ENCODE data around the gene ZFP30. TPM values are rescaled to one million over a fixed set of nuclear protein-coding genes. Genes with fewer than 3 reads are reported as not detected.
A peak's percentile ranks its signal among the peaks of the same experiment; 100 is the strongest.
"Not testable (repeated sequence)": the region's sequence is repeated elsewhere in the genome, so short reads cannot be mapped to it uniquely, and the experiment has no call there.

Gene ZFP30
- total RNA-seq, 4 donors from 2014 or later, result 7.9 to 15.1 (median 11.6) TPM

- Histone ChIP-seq H3K27me3 (no peaks in the 10 kb centered on the region), H3K36me3 (peaks cover 7% of the 10 kb centered on the region), H3K9me3 (no peaks in the 10 kb centered on the region), H3K4me1 (peaks cover 9% of the 10 kb centered on the region), H3K27ac (peak overlapping the region; percentile 26), H3K4me3 (peak overlapping the region; percentile 51)
- DNase-seq (ENCODE audit: low spot score in 2 of 2), result peak; percentile 83 to 88
- WGBS, result under 1% methylated on average over 41 of the region's 48 CpGs
- peak in 1 of 3 donors; percentile 56 for TF ChIP-seq POLR2AphosphoS5 (IDR thresholded peaks at IDR 0.05)
- TF ChIP-seq CTCF (IDR thresholded peaks at IDR 0.05), result no peak
Observed at GRCh38 chr19:37691881-37692504, 36.7 kb upstream of the ZFP30 start.

DNA sequence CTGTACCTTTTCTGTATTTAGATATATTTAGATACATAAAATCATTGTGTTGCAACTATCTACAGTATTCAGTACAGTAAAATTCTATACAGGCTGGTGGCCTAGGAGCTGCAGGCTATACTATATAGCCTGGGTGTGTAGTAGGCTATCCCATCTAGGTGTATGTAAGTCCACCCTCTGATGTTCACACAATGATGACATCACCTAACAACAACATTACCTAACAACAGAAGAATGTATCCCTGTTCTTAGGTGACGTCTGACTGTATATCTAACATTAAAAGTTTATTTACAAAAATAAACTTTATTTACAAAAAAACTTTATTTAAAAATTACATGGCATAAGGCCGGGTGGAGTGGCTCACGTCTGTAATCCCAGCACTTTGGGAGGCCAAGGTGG, 28.3 kb upstream of the ZFP30 start:
- Histone ChIP-seq H3K4me3 (no peak overlapping the region), H3K27me3 (no peaks in the 10 kb centered on the region), H3K27ac (no peak overlapping the region), H3K36me3 (peaks cover 2% of the 10 kb centered on the region), H3K9me3 (peaks cover 9% of the 10 kb centered on the region), H3K4me1 (no peaks in the 10 kb centered on the region)
- no peak for DNase-seq (ENCODE audit: low spot score in 2 of 2)
- WGBS, result 87% methylated on average over 3 of the region's 3 CpGs
- TF ChIP-seq EP300 (IDR thresholded peaks at IDR 0.05), result no peak
- TF ChIP-seq CTCF (IDR thresholded peaks at IDR 0.05), result no peak
- no peak for TF ChIP-seq POLR2AphosphoS5 (IDR thresholded peaks at IDR 0.05)
- TF ChIP-seq POLR2A (IDR thresholded peaks at IDR 0.05), result no peak

DNA sequence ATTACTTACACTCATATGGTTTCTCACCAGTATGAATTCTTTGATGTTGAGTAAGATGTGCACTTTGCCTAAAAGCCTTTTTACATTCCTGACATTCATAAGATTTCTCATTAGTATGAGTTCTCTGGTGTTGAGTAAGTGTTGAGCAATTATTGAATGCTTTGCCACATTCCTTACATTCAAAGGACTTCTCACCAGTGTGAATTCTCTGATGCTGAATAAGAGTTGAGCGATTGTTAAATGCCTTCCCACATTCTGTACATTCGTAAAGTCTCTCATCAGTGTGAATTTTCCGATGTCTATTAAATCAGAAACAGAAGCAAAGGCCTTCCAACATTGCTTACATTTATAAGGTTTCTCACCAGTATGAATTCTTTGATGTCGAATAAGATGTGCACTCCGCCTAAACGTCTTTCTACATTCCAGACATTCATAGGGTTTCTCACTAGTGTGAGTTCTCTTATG, 14.2 kb upstream of the ZFP30 start:
- Histone ChIP-seq H3K36me3 (no peaks in the 10 kb centered on the region), H3K9me3 (peaks cover 62% of the 10 kb centered on the region), H3K27me3 (no peaks in the 10 kb centered on the region), H3K4me3 (no peak overlapping the region), H3K4me1 (no peaks in the 10 kb centered on the region), H3K27ac (no peak overlapping the region)
- 89% methylated on average over 6 of the region's 6 CpGs for WGBS
- DNase-seq (ENCODE audit: low spot score in 2 of 2), result no peak
- no peak for TF ChIP-seq EP300 (IDR thresholded peaks at IDR 0.05)
- no peak for TF ChIP-seq POLR2AphosphoS5 (IDR thresholded peaks at IDR 0.05)
- no peak for TF ChIP-seq POLR2A (IDR thresholded peaks at IDR 0.05)
- TF ChIP-seq CTCF (IDR thresholded peaks at IDR 0.05), result no peak

DNA sequence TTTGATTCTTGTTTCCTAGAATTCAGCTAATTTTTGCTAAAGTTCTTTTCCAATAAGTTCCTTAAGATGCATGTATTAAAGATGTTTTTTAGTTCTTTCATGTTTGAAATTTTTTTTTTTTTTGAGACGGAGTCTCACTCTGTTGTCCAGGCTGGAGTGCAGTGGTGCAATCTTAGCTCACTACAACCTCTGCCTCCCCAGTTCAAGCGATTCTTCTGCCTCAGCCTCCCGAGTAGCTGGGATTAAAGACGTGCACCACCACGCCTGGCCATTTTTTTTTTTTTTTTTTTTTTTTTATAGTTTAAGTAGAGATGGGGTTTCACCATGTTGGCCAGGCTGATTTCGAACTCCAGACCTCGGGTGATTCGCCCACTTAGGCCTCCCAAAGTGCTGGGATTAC, 1.9 kb upstream of the ZFP30 start:
- DNase-seq (ENCODE audit: low spot score in 2 of 2); H3K27me3 ChIP-seq; H3K4me3 ChIP-seq; H3K27ac ChIP-seq; H3K36me3 ChIP-seq; H3K9me3 ChIP-seq: not testable (repeated sequence)
- H3K4me1 ChIP-seq, result peaks cover 31% of the 10 kb centered on the region
- WGBS, result 95% methylated on average over 8 of the region's 8 CpGs

DNA sequence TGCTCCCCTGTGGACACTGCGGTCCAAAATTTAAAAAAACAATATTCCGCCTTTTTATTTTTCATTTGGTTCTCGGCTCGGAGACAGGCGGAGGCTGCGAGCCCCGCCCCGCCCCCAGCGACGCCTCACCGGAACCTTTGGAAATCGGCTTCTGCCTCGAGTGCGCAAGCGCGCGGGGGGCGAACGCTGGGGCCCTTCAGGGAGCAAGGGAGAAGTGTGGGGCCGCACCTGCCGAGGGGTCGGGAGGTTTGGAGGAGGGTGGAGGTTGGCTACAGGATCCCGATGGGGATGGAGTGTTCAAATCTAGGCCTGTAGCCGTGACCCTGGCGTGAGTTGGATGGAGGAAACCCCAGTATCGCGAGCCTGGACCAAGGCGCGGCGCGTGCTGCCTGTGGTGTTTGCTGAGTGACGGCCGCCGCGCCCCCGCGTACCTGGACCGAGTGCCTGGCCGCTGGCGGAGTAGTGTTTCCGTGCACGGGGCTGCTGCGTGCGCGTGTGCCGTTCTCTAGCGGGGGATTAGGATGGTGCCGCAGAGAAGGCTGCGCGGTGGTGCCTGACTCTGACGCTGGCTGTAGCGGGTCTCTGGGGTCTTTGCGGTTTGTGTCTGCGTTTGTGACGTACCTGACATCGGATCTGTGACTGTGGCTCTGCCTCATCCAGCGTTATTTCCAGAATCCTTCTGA, 565 bp upstream of the ZFP30 start:
- WGBS, result 0% methylated on average over 21 of the region's 57 CpGs
- Histone ChIP-seq H3K27me3 (no peaks in the 10 kb centered on the region), H3K4me3 (peak overlapping the region; percentile 78), H3K36me3 (no peaks in the 10 kb centered on the region), H3K4me1 (peaks cover 31% of the 10 kb centered on the region), H3K27ac (peak overlapping the region; percentile 86), H3K9me3 (no peaks in the 10 kb centered on the region)
- TF ChIP-seq CTCF (IDR thresholded peaks at IDR 0.05) (no peak), EP300 (IDR thresholded peaks at IDR 0.05) (no peak), POLR2AphosphoS5 (IDR thresholded peaks at IDR 0.05) (no peak), POLR2A (IDR thresholded peaks at IDR 0.05) (no peak)
- DNase-seq (ENCODE audit: low spot score in 2 of 2), result peak; percentile 88 to 91

All from suprapubic skin (tissue), 4 donors.